ENCODE results near the gene FIGNL2. TPM values are rescaled to one million over a fixed set of nuclear protein-coding genes. Genes with fewer than 3 reads are reported as not detected.

The FIGNL2 gene
- total and polyA plus RNA-seq, 2 of the 4 experiments (the other 2 are of a cell fraction) = under 0.01 to 0.12 TPM

DNA sequence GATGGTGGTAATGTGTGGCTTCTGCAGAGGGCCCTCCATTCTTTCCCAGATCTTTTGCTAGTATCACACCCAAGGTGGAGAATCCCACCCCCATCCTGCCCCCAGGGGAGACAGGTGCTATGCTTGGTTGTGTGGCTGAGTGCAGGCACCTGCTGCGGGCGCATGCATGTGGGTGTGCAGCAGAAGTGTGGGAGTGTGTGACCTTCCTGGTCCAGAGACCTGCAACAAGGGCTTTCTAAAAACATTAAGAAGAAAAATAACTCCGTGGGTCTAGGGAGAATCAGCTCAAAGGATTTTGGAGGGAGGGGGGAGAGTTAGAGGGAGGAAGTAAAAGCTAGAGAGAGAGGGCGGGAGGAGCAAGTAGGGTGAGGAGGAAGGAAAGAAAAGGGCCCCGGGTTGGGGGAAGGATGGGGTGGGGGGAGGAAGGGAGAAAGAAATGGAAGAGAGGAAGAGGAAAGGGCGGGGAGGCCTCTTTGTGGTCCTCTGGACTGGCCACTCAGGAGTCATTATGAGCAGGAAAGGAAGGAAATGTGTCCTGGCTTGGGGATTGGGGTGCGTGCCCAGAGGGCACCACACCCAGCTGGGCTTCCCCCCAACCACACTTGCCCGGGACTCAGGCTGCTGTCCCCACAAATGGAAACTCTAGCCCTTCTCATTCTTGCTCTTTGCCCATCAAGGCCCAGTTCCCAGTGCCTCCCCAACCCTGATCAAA, 3.1 kb upstream of the FIGNL2 start:
- CTCF ChIA-PET = no interaction called here

More for the DNA sequence above, 3.1 kb upstream of the FIGNL2 start:
- Histone ChIP-seq H3K4me2 (ENCODE audit: low read depth, low read length) (no peak overlapping the region), H3K9ac (ENCODE audit: low read depth, low read length) (no peak overlapping the region), H3K14ac (replicated peaks; ENCODE audit: low read depth, low read length) (no peak overlapping the region), H2AFZ (replicated peaks; ENCODE audit: low read length, poor library complexity) (no peak overlapping the region), H3K18ac (ENCODE audit: low read depth, low read length) (no peak overlapping the region), H2AK5ac (ENCODE audit: low read depth, low read length) (peak overlapping the region; percentile 6; the same call in 1 of the 2 replicates), H3K23ac (ENCODE audit: low read depth, low read length) (no peak overlapping the region), H4K5ac (ENCODE audit: low read depth, low read length) (no peak overlapping the region), H3K4ac (ENCODE audit: low read depth, low read length) (no peak overlapping the region), H2BK15ac (ENCODE audit: low read depth, low read length) (no peak overlapping the region), H4K8ac (ENCODE audit: low read depth in 2 of 2, low read length in 2 of 2) (no peak overlapping the region), H3K4me3 (ENCODE audit: insufficient read depth, low read depth, low read length) (no peak overlapping the region), H3K79me1 (ENCODE audit: low read depth in 1 of 2, low read length in 2 of 2) (no peaks in the 10 kb centered on the region), H3K27me3 (ENCODE audit: control insufficient read depth, insufficient read depth, low read length) (peaks cover 31% of the 10 kb centered on the region), H2AK9ac (replicated peaks; ENCODE audit: low read depth, low read length, poor library complexity) (no peak overlapping the region), H3K9me3 (ENCODE audit: control insufficient read depth, insufficient read depth, low read length) (no peaks in the 10 kb centered on the region), H2BK120ac (ENCODE audit: low read depth, low read length) (no peak overlapping the region), H3K36me3 (ENCODE audit: control insufficient read depth, insufficient read depth, low read length) (no peaks in the 10 kb centered on the region), H3K27ac (ENCODE audit: insufficient read depth, low read length) (no peak overlapping the region), H3K56ac (ENCODE audit: extremely low read depth, insufficient read depth, low read length) (no peak overlapping the region), H2BK20ac (ENCODE audit: low read depth, low read length) (no peak overlapping the region), H4K20me1 (ENCODE audit: insufficient read depth, low read length) (no peaks in the 10 kb centered on the region), H4K91ac (ENCODE audit: insufficient read depth, low read depth, low read length) (no peak overlapping the region), H3K9me1 (ENCODE audit: insufficient read depth, low read length) (peaks cover 2% of the 10 kb centered on the region; the same call in 1 of the 2 replicates), H2BK5ac (ENCODE audit: low read depth, low read length, poor library complexity, severe bottlenecking) (no peak overlapping the region), H3K4me1 (ENCODE audit: control insufficient read depth, insufficient read depth, low read length) (no peaks in the 10 kb centered on the region; the same call in 1 of the 2 replicates)
- no peak for DNase-seq
- POLR2A ChIA-PET (ENCODE audit: unreplicated experiment) = interaction anchor here (0.6 kb wide), 1 partner anchor 12 kb away, joined by 5 read pairs; no protein-coding TSS in a partner anchor
- in situ Hi-C loops (cut with MboI; ENCODE audit: low sequenced_read_pairs) = no loop called here
- no peak for ATAC-seq (ENCODE audit: low read depth)
- 52% methylated on average over 2 of the region's 8 CpGs; no CpG with 5 or more reads in 1 of the 2 experiments for WGBS, 2 experiments (ENCODE audit: extremely low coverage in 2 of 2, insufficient read length in 1 of 2)
- dilution Hi-C loops (cut with HindIII; ENCODE audit: low sequenced_read_pairs, unreplicated experiment) = loop anchor here (25.0 kb wide), 1 partner anchor 111 kb away; the partner anchor contains the start of gene ACVR1B
- intact Hi-C loops (cut with micrococcal nuclease) = no loop called here
- BruUV-seq (replicated peaks) = no TSS peak
- TF ChIP-seq POLR2A (IDR thresholded peaks at IDR 0.05; ENCODE audit: low read depth, low read length) (no peak), RCOR1 (IDR thresholded peaks at IDR 0.05; ENCODE audit: insufficient replicate concordance, low read length) (no peak), NFE2L2 (IDR thresholded peaks at IDR 0.05; ENCODE audit: low read depth, low read length) (no peak), CHD1 (IDR thresholded peaks at IDR 0.05; ENCODE audit: low read depth, low read length) (no peak)
- TF ChIP-seq, protein P1, sequence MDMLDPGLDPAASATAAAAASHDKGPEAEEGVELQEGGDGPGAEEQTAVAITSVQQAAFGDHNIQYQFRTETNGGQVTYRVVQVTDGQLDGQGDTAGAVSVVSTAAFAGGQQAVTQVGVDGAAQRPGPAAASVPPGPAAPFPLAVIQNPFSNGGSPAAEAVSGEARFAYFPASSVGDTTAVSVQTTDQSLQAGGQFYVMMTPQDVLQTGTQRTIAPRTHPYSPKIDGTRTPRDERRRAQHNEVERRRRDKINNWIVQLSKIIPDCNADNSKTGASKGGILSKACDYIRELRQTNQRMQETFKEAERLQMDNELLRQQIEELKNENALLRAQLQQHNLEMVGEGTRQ (IDR thresholded peaks at IDR 0.05; ENCODE audit: low read depth, low read length) = no peak

Data from IMR-90 (cell line).